Activated T-cell treated with anti-CD3 and anti-CD28 coated beads, Interleukin-2, amount 50 U/mL, for 24 hours (primary cell): ENCODE data around the gene TMEM271.

Source experiments
- DNase-seq: peaks from one replicate; pipeline ENCODE4 v3.0.0-alpha.2; 2020
- H3K27ac Mint-ChIP-seq: 2 replicates; pipeline ENCODE4 v1.8.0; 2020; ENCODE audit warnings: mild to moderate bottlenecking, mixed read lengths
- H3K27me3 Mint-ChIP-seq: 2 replicates; pipeline ENCODE4 v1.8.0; 2020; ENCODE audit warnings: mixed read lengths
- H3K36me3 Mint-ChIP-seq: 2 replicates; pipeline ENCODE4 v1.8.0; 2020; ENCODE audit warnings: low read depth, mixed read lengths
- H3K4me1 Mint-ChIP-seq: 2 replicates; pipeline ENCODE4 v1.8.0; 2020; ENCODE audit warnings: low read depth, mixed read lengths
- H3K4me3 Mint-ChIP-seq: 2 replicates; pipeline ENCODE4 v1.8.0; 2020; ENCODE audit warnings: mild to moderate bottlenecking, moderate library complexity, mixed read lengths
- H3K9me3 Mint-ChIP-seq: 2 replicates; pipeline ENCODE4 v1.8.0; 2020; ENCODE audit warnings: mixed read lengths

TMEM271 gene

DNA sequence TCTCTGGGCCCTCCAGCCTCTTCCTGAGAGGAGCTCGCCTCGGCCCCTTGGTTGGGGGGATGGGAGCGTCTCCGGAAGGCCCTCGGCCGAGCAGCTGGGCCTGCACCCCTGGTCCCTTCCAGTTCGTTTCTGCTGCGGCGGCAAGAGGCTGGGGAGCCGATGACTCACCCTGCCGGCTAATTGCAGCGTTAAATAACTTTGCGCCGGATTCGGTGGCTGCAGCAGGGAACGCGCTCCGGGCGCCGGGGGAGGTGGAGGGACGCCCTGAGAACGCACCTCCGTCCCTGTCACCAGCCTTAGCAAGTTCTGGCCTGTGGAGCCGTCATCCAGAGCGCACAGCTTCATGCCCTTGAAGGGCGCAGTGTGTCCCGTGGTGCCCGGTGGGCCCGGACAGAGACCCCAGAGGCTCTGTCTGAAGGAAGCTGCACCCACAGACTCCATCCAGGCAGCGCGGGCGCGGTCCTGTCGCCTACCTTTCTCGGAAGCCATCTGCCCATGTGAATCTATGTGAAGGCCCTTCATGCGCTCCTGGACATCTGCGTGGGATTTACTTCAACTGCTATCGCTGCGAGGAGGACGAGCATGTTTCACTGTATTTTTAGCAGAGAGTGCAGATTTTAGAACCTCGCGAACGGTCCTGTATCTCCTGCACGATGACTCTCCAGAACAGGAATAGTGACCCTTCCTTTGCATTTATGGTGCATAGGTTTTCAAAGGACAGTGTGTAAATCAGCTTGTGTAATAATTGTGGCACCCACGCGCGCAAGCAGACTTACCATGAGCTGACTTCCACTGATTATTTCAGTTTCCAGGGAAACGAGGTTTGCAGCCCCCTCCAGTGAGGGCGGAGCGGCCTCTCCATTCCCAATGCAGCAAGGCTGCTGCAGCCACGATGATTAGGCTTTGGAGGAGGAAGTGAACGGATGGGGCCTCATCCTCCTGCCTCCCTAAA is 1.7 kb upstream of the TMEM271 start:
- Mint-ChIP-seq H3K4me1 (peaks cover 14% of the 10 kb centered on the region), H3K27me3 (peaks cover 63% of the 10 kb centered on the region), H3K4me3 (peak overlapping the region; percentile 48), H3K9me3 (no peaks in the 10 kb centered on the region), H3K27ac (no peak overlapping the region), H3K36me3 (no peaks in the 10 kb centered on the region)
- DNase-seq, result peak; percentile 48

GRCh38 chr4:576991-577498 is 950 bp upstream of the TMEM271 start:
- no peaks in the 10 kb centered on the region for H3K36me3 Mint-ChIP-seq

GRCh38 chr4:575281-576141 is 584 bp downstream of the TMEM271 start:
- Mint-ChIP-seq H3K27ac (no peak overlapping the region), H3K27me3 (peaks cover 74% of the 10 kb centered on the region), H3K9me3 (no peaks in the 10 kb centered on the region), H3K36me3 (no peaks in the 10 kb centered on the region), H3K4me1 (peaks cover 14% of the 10 kb centered on the region), H3K4me3 (no peak overlapping the region)
- DNase-seq, result peak; percentile 50

More at GRCh38 chr4:576991-577498, 950 bp upstream of the TMEM271 start:
- Mint-ChIP-seq H3K27me3 (peaks cover 71% of the 10 kb centered on the region), H3K9me3 (no peaks in the 10 kb centered on the region), H3K4me1 (peaks cover 14% of the 10 kb centered on the region), H3K4me3 (peak overlapping the region; percentile 48), H3K27ac (no peak overlapping the region)
- DNase-seq, result no peak

DNA sequence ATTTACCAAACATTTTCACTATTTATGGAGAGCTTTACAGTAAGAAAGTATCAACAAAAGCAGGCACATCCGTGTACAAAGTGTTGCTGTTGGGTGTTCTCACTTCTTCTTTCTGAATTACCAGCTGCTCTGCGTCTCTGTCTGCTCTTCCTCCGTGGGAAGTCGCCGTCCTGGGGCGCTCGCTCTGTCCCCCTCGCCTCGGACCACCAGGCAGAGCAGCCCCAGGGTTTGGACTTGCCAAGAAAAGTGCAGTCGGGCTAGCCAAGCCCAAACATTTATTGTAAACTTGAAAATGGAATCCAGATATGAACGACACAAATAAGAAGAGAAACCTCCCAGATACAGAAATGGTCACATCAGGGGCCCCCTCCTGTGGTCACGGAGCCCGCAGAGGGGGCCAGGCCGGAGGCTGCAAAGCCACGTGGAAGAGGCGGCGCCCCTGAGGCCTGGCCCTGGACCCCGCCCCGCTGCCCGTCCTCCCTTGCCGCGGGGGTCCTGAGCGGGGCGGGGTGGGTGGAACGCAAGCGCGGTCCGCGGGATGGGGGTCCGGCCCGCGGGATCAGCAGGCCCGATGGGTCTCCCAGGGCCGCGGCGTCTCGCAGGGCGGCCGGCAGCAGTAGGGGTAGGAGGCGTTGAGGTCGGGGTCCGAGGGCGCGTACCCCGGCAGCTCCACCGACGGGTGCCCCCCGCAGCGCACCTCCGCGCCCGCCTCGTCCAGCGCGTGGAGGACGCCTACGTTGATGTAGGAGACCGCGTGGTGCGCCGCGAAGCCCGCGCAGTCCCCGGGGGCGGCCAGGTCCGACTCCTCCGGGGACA is 1.5 kb downstream of the TMEM271 start:
- Mint-ChIP-seq H3K36me3 (no peaks in the 10 kb centered on the region), H3K4me1 (peaks cover 14% of the 10 kb centered on the region), H3K4me3 (peak overlapping the region; percentile 32), H3K27ac (no peak overlapping the region), H3K9me3 (no peaks in the 10 kb centered on the region), H3K27me3 (peaks cover 73% of the 10 kb centered on the region)
- no peak for DNase-seq

GRCh38 chr4:573122-573892 is 2.8 kb downstream of the TMEM271 start:
- DNase-seq, result no peak
- Mint-ChIP-seq H3K27me3 (peaks cover 69% of the 10 kb centered on the region), H3K36me3 (no peaks in the 10 kb centered on the region), H3K27ac (no peak overlapping the region), H3K4me3 (no peak overlapping the region), H3K9me3 (no peaks in the 10 kb centered on the region), H3K4me1 (peaks cover 14% of the 10 kb centered on the region)

GRCh38 chr4:572594-572993 is 3.5 kb downstream of the TMEM271 start:
- Mint-ChIP-seq H3K4me1 (peaks cover 8% of the 10 kb centered on the region), H3K27me3 (peaks cover 69% of the 10 kb centered on the region), H3K4me3 (no peak overlapping the region), H3K36me3 (no peaks in the 10 kb centered on the region), H3K9me3 (no peaks in the 10 kb centered on the region), H3K27ac (no peak overlapping the region)
- DNase-seq, result no peak

GRCh38 chr4:571838-572572 is 4.1 kb downstream of the TMEM271 start:
- Mint-ChIP-seq H3K27ac (no peak overlapping the region), H3K27me3 (peaks cover 66% of the 10 kb centered on the region), H3K9me3 (no peaks in the 10 kb centered on the region), H3K36me3 (no peaks in the 10 kb centered on the region), H3K4me1 (peaks cover 5% of the 10 kb centered on the region), H3K4me3 (no peak overlapping the region)
- DNase-seq, result no peak

- Mint-ChIP-seq H3K36me3 (no peaks in the 10 kb centered on the region), H3K27me3 (peaks cover 67% of the 10 kb centered on the region), H3K9me3 (peaks cover 1% of the 10 kb centered on the region), H3K4me3 (no peak overlapping the region), H3K27ac (no peak overlapping the region), H3K4me1 (peaks cover 3% of the 10 kb centered on the region)
- DNase-seq, result no peak
Measured at GRCh38 chr4:570754-571153, 5.3 kb downstream of the TMEM271 start.

DNA sequence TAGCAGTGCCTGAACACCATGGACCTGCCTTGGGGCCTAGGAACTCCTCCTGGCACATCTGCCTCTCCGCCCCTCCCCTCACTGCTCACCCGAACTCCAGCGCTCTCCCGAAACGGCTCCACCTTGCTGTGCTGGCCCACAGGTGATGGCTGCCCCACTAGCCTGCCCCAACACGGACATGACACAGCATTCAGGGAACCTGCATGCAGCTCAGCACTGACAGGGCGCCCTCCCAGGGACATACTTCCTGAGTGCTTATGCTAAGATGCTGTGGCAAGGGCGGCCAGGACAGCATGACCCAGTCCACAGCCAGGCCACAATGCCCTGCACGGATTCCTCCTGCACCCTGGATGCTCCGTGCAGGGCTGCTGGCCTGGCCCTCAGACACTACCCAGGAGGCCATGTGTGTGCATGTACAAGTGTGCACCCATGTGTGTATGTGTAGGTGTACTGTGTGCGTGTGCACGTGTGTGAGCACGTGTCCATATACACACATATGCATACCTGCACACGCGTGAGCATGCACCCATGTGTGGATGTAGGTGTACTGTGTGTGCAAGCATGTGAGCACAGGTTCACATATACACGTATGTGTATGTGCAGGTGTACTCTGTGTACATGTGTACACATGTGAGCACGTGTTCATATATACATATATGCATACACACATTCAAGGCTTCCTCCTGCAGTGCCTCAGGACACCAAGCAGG is 6.0 kb downstream of the TMEM271 start:
- Mint-ChIP-seq H3K27ac (no peak overlapping the region), H3K4me3 (no peak overlapping the region), H3K4me1 (peaks cover 3% of the 10 kb centered on the region), H3K36me3 (no peaks in the 10 kb centered on the region), H3K9me3 (peaks cover 8% of the 10 kb centered on the region), H3K27me3 (peaks cover 67% of the 10 kb centered on the region)
- DNase-seq, result no peak

DNA sequence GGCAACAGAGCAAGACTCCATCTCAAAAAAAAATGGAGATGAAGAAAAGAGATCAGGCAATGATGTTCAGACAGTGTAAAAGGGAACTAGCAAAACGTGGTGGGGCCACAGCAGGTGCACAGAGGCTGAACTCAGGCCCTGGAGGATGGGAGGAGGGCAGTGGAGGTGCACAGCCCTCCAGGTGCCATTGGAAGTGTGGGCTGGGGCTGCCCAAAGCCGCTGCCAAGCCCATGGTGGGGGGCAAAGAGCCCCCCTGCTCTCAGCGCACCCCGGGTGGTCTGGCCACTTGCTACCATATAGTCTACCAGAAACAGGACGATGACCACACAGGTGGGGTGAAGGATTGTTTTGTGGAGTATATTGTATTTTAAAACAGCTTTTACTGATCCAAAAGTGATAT is 7.1 kb downstream of the TMEM271 start:
- H3K27ac Mint-ChIP-seq, result no peak overlapping the region
- H3K36me3 Mint-ChIP-seq, result no peaks in the 10 kb centered on the region
- H3K4me1 Mint-ChIP-seq, result no peaks in the 10 kb centered on the region
- no peak for DNase-seq
- peaks cover 12% of the 10 kb centered on the region for H3K9me3 Mint-ChIP-seq
- no peak overlapping the region for H3K4me3 Mint-ChIP-seq
- H3K27me3 Mint-ChIP-seq, result peaks cover 61% of the 10 kb centered on the region

GRCh38 chr4:568351-568652 is 7.8 kb downstream of the TMEM271 start:
- Mint-ChIP-seq H3K27ac (no peak overlapping the region), H3K4me3 (no peak overlapping the region), H3K36me3 (no peaks in the 10 kb centered on the region), H3K4me1 (no peaks in the 10 kb centered on the region), H3K27me3 (peaks cover 54% of the 10 kb centered on the region), H3K9me3 (peaks cover 16% of the 10 kb centered on the region)
- no peak for DNase-seq

DNA sequence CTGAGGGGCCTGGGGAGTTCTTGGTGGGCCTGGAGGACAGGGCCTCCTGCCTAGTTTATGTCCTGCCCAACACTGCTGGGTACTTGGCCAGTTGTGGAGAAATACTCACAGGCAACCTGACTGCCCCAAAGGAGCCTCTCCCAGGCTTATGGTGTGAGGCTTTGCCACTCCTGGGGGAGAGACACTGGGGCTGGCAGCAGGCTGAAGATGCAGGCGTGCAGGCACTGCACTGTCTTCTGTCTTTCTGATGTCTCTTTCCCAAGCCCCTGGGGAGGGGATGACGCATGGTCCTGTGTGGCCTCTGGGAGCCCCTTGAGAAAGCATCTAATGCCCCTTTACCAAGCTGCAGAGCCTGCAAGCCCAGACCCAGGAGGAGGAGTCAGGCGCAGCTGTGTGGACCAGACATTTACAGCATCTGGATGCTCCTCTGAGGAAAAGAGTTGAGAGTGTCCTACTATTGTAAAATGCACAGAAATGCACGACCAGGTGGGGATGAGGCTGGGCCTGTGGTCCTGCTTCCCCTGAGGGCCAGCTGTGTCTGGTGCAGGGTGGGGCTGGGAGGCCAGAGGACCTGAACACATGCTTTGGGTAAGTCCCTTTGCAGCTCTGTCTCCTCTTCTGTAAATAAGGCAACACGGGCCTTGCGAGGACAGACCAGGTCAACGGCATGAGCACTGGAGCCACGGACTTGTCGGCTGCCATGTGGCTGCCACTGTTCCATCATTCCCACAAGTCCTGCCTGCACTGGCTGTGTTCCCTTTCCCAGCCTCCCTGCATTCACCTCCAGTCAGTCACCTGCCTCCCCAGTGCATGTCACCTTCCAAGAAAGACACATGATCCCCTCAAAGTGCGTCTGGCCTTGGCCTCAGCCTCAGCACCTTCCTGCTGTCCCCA is 8.4 kb downstream of the TMEM271 start:
- H3K36me3 Mint-ChIP-seq, result no peaks in the 10 kb centered on the region
- H3K4me3 Mint-ChIP-seq, result no peak overlapping the region
- H3K9me3 Mint-ChIP-seq, result peaks cover 22% of the 10 kb centered on the region
- no peak for DNase-seq
- H3K27ac Mint-ChIP-seq, result no peak overlapping the region
- peaks cover 48% of the 10 kb centered on the region for H3K27me3 Mint-ChIP-seq
- no peaks in the 10 kb centered on the region for H3K4me1 Mint-ChIP-seq
